ENCODE data around the gene SVIL.
"Not testable (repeated sequence)": the region's sequence is repeated elsewhere in the genome, so short reads cannot be mapped to it uniquely, and the experiment has no call there.

The SVIL gene

DNA sequence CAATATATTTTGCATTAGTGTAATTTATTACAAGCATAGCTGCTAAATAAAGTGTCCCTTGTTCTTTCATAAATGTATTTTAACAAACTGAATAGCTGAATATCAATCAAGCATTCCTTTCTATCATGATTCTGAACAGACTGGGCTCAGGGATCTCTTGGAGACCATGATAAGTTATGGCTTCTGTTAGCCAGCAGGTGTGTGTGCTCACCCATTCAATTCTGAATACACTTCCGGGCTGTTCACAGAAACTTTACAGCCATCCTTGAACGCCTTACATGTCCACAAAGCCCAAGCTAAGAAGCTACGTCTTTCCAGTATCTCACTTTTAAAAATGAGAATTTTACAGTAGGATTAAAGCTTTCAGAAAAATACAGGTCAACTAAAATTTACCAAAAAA is 115.1 kb downstream of the SVIL start:
- Histone ChIP-seq H3K27ac (ENCODE audit: low read depth, low read length) (no peak overlapping the region), H3K4me1 (ENCODE audit: control insufficient read depth, insufficient read depth, low read length, unreplicated experiment) (no peaks in the 10 kb centered on the region), H2AFZ (ENCODE audit: low read length, unreplicated experiment) (no peak overlapping the region), H3K36me3 (ENCODE audit: insufficient read depth, low read length) (peaks cover 19% of the 10 kb centered on the region), H3K4me3 (ENCODE audit: low read depth, low read length) (no peak overlapping the region), H3K79me2 (ENCODE audit: control insufficient read depth, insufficient read depth, low read length, unreplicated experiment) (no peaks in the 10 kb centered on the region), H3K27me3 (ENCODE audit: insufficient read depth, low read length) (no peaks in the 10 kb centered on the region)

DNA sequence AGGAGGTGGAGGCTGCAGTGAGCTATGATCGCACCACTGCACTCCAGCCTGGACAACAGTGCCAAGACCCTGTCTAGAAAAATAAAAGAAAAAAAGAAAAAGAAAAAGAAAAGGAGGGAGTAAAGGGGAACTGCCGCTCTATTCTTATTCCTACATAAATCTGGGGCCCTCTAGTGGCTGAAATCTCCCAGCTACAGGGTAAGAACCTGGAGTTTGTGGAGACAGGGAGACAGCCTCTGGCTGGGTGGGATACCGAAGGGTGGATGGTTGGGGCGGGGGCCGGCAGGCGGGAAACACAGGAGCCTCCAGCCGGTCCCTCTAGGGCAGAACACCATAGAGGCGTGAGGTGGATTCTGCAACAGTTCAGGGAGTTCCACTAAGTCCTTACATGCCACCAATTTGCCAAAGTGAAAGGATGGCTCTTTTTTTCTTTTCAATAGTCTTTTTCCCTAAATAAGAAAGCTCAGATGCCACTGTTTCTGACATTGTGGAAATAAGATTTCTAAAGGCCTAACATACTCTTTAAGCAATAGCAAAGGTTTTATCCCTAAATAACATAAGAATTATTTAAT is 117.3 kb downstream of the SVIL start:
- H3K36me3 ChIP-seq (ENCODE audit: insufficient read depth, low read length): peaks cover 11% of the 10 kb centered on the region
- no peaks in the 10 kb centered on the region for H3K79me2 ChIP-seq (ENCODE audit: control insufficient read depth, insufficient read depth, low read length, unreplicated experiment)

DNA sequence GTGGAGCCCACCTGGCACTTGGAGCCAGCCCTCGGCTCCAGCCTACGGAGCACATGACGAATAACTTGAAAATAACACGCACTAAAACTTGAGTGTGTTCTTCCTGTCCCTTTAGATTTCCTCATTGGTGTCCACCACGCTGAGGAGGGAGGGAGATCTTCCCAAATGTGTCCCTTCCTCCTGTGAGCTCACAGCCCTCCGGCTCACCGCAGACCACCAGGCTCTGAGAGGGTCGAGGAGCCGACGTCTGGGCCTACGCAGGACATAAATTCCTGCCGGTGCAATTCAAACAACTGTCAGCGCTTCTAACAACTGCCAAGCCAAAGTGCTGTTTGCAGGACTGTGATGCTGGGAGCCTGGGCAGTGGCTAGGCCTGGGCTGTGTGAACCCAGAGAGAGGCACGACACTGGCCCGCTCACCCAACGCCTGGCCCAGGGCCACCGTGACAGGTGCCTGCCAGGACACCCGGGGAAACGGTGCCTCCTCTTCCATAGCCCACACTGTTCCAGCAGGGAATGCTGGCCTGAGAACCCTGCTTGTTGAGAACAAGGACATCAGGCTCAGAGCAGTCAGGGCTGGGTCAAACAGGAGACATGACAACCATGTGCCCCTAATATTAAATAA is 118.3 kb downstream of the SVIL start:
- not testable (repeated sequence) for H3K27ac ChIP-seq (ENCODE audit: low read depth, low read length); H3K27me3 ChIP-seq (ENCODE audit: insufficient read depth, low read length); H3K4me3 ChIP-seq (ENCODE audit: low read depth, low read length); H3K4me1 ChIP-seq (ENCODE audit: control insufficient read depth, insufficient read depth, low read length, unreplicated experiment); H2AFZ ChIP-seq (ENCODE audit: low read length, unreplicated experiment); H3K36me3 ChIP-seq (ENCODE audit: insufficient read depth, low read length); H3K79me2 ChIP-seq (ENCODE audit: control insufficient read depth, insufficient read depth, low read length, unreplicated experiment)

More for the DNA sequence above, 117.3 kb downstream of the SVIL start:
- Histone ChIP-seq H3K27ac (ENCODE audit: low read depth, low read length) (no peak overlapping the region), H3K27me3 (ENCODE audit: insufficient read depth, low read length) (no peaks in the 10 kb centered on the region), H3K4me1 (ENCODE audit: control insufficient read depth, insufficient read depth, low read length, unreplicated experiment) (no peaks in the 10 kb centered on the region), H3K4me3 (ENCODE audit: low read depth, low read length) (no peak overlapping the region), H2AFZ (ENCODE audit: low read length, unreplicated experiment) (no peak overlapping the region)

DNA sequence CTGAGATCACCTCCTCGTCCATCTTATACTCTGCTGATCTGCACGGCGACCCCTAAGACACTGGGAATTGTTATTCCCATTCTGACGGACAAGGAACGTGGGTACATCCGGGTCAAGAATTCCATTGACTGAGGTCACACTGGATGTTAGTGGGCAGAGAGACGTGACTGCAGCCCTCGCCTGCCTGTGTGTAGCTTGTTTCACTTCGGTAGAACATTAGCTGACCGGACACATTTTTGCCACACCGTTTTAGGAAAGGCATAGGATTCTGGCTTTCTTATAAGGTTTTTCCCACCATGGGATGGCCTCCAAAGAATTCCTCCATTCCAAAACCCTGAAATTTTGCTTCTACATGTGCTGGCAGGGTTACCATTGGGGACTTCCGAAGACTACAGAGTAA is 118.9 kb downstream of the SVIL start:
- not testable (repeated sequence) for H3K27ac ChIP-seq (ENCODE audit: low read depth, low read length); H3K4me1 ChIP-seq (ENCODE audit: control insufficient read depth, insufficient read depth, low read length, unreplicated experiment); H3K27me3 ChIP-seq (ENCODE audit: insufficient read depth, low read length); H3K36me3 ChIP-seq (ENCODE audit: insufficient read depth, low read length); H3K4me3 ChIP-seq (ENCODE audit: low read depth, low read length); H3K79me2 ChIP-seq (ENCODE audit: control insufficient read depth, insufficient read depth, low read length, unreplicated experiment); H2AFZ ChIP-seq (ENCODE audit: low read length, unreplicated experiment)

DNA sequence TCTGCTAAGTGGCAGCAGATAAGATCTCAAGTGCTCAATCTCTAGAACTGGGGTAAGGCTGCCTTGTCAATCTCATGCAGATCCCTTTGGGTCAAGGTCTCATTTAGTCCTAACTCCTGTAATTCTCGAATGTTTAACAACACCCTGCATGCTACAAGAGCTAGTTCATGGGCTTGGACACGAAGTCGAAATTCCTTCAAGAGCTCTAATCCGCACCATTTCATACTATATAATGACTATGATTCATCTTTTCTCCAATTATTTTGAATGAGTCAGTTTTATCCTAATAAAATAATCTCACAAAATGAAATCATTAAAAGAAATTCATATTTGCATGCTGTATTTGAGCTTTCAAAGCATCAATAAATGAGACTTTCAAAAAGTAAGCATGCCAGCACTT is 119.7 kb downstream of the SVIL start:
- not testable (repeated sequence) for H3K27ac ChIP-seq (ENCODE audit: low read depth, low read length); H3K4me3 ChIP-seq (ENCODE audit: low read depth, low read length); H3K79me2 ChIP-seq (ENCODE audit: control insufficient read depth, insufficient read depth, low read length, unreplicated experiment)

DNA sequence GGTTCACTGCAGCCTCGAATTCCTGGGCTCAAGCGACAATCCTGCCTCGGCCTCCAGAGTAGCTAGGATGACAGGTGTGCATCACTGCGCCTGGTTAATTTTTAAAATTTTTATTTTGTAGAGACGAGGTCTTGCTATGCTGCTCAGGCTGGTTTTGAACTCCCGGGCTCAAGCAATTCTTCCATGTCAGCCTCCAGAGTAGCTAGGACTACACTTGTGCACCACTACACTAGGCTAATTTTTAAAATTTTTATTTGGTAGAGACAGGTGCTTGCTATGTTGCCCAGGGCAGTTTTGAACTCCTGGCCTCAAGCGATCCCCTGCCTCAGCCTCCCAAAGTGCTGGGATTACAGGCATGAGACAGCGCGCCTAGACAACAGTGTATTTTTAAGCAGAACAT is 120.5 kb downstream of the SVIL start:
- no peaks in the 10 kb centered on the region for H3K79me2 ChIP-seq (ENCODE audit: control insufficient read depth, insufficient read depth, low read length, unreplicated experiment)
- no peak overlapping the region for H2AFZ ChIP-seq (ENCODE audit: low read length, unreplicated experiment)
- H3K4me3 ChIP-seq (ENCODE audit: low read depth, low read length): no peak overlapping the region
- no peaks in the 10 kb centered on the region for H3K27me3 ChIP-seq (ENCODE audit: insufficient read depth, low read length)
- no peak overlapping the region for H3K27ac ChIP-seq (ENCODE audit: low read depth, low read length)
- no peaks in the 10 kb centered on the region for H3K4me1 ChIP-seq (ENCODE audit: control insufficient read depth, insufficient read depth, low read length, unreplicated experiment)
- peaks cover 4% of the 10 kb centered on the region; the same call in 1 of the 2 replicates for H3K36me3 ChIP-seq (ENCODE audit: insufficient read depth, low read length)

More for the DNA sequence above, 119.7 kb downstream of the SVIL start:
- H3K27me3 ChIP-seq (ENCODE audit: insufficient read depth, low read length); H3K4me1 ChIP-seq (ENCODE audit: control insufficient read depth, insufficient read depth, low read length, unreplicated experiment); H2AFZ ChIP-seq (ENCODE audit: low read length, unreplicated experiment); H3K36me3 ChIP-seq (ENCODE audit: insufficient read depth, low read length): not testable (repeated sequence)

DNA sequence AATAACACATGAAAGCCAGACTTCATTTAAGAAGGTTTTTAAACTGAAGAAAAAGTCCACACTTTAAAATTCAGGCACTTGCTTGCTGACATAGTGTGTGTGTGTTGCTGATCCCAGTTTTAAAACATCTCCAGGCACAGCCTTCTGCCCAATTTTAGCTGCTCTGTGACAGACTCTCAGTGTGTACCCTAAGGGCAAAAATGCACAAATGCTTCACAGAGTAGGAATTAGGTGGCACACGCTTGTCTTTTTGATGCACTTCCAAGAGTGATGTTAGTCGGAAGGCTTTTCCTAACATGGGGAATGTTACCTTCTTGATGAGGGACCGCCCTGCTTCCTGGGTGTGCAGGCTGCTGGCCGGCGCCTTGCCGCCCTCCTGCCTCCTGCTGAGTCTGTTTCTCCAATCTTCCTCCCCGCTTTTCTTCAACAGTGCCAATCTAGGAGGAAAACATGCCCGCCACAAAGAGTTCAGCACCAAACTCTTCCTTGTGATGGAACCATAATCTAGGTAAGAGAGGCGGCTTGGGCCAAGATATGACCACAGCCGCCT is 122.3 kb downstream of the SVIL start:
- Histone ChIP-seq H3K4me3 (ENCODE audit: low read depth, low read length) (no peak overlapping the region), H3K27ac (ENCODE audit: low read depth, low read length) (no peak overlapping the region)

DNA sequence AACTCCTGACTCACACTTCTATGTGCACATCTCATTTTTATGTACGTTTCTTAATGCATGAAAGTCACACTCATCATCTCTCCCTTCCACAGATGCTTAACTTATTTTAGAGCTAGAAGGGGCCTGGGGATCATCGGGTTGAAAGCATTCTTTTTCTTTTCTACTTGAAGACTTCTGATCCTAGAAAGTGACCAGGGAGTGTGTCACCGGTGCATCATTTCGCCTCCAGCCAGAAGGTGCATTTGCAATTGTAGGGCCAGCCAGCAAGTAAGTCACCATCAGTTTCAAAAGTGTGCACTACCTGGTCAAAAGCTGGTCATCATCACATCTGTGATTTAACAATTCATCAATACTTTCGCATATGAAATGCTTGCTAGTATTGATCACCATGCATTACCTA is 123.0 kb downstream of the SVIL start:
- H3K27ac ChIP-seq (ENCODE audit: low read depth, low read length); H3K4me3 ChIP-seq (ENCODE audit: low read depth, low read length); H3K27me3 ChIP-seq (ENCODE audit: insufficient read depth, low read length); H3K36me3 ChIP-seq (ENCODE audit: insufficient read depth, low read length); H3K4me1 ChIP-seq (ENCODE audit: control insufficient read depth, insufficient read depth, low read length, unreplicated experiment); H3K79me2 ChIP-seq (ENCODE audit: control insufficient read depth, insufficient read depth, low read length, unreplicated experiment); H2AFZ ChIP-seq (ENCODE audit: low read length, unreplicated experiment): not testable (repeated sequence)

More for the DNA sequence above, 122.3 kb downstream of the SVIL start:
- H2AFZ ChIP-seq (ENCODE audit: low read length, unreplicated experiment): no peak overlapping the region
- H3K27me3 ChIP-seq (ENCODE audit: insufficient read depth, low read length): no peaks in the 10 kb centered on the region
- H3K4me1 ChIP-seq (ENCODE audit: control insufficient read depth, insufficient read depth, low read length, unreplicated experiment): no peaks in the 10 kb centered on the region
- no peaks in the 10 kb centered on the region for H3K79me2 ChIP-seq (ENCODE audit: control insufficient read depth, insufficient read depth, low read length, unreplicated experiment)
- peaks cover 8% of the 10 kb centered on the region; the same call in 1 of the 2 replicates for H3K36me3 ChIP-seq (ENCODE audit: insufficient read depth, low read length)

DNA sequence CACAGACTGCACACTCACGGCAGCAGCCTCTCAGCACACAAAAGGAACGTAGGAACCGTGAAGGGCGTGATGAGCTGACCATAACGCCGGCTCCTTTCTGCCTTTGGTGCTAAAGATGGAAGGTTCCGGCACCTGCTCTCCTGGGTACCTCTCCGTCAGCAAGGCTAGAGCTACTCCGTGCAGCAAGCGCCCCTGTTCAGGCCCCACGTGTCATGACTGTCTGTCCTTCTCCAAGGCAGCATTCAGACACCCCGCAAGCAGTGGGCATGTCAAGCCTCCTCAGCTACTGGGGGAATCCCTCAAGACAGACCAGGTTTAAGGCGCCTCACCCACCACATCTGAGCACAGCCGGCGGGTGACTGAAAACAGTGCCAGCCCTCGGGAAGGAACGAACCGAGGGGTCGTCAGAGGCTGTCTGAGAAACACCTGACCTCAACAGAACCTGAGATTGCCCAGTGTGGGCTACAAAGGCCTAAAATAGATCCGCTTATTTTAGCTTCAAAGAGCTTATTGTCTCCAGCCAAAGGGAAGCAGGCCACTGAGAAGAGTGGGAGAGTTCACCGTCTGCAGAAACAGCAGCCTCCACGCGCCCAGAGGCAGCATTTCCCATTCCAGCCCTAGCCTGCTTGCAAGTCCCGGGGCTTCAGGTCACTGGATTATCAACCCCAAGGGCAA is 124.2 kb downstream of the SVIL start:
- H3K4me3 ChIP-seq (ENCODE audit: low read depth, low read length); H3K27ac ChIP-seq (ENCODE audit: low read depth, low read length); H3K4me1 ChIP-seq (ENCODE audit: control insufficient read depth, insufficient read depth, low read length, unreplicated experiment); H3K27me3 ChIP-seq (ENCODE audit: insufficient read depth, low read length); H3K36me3 ChIP-seq (ENCODE audit: insufficient read depth, low read length); H2AFZ ChIP-seq (ENCODE audit: low read length, unreplicated experiment); H3K79me2 ChIP-seq (ENCODE audit: control insufficient read depth, insufficient read depth, low read length, unreplicated experiment): not testable (repeated sequence)

DNA sequence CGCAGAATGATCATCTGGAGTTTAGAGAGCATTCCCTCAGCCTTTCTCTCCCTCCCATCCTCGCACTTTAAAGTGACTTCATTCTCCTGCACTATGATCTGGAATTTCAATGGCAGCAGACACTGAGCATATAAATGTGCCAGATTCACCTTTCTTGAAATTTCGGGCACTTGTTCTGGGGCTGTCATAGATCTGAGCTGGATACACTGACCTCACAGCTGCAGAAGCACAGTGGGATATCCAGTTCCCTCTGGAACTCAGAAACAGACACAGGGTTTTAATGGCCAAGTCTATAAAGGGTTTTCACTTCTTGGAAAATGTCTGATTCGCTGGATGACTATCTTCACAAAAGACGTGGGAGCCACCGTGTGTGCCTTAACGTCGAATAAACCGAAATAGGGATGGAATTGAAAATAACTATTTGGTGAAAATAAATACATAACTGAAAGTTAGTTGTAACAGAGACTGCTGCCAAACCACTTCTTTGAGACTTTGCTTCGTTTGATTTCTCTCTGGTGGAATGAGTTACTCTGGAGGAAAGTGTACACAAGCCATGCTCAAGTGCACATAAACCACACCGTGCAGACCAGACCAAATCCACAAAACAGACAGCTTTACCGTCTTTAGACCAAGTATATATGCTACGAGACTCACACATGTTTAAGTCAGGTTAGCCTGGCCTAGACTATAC is 126.1 kb downstream of the SVIL start:
- Histone ChIP-seq H3K4me1 (ENCODE audit: control insufficient read depth, insufficient read depth, low read length, unreplicated experiment) (no peaks in the 10 kb centered on the region), H3K36me3 (ENCODE audit: insufficient read depth, low read length) (peaks cover 8% of the 10 kb centered on the region; the same call in 1 of the 2 replicates), H3K79me2 (ENCODE audit: control insufficient read depth, insufficient read depth, low read length, unreplicated experiment) (no peaks in the 10 kb centered on the region), H3K4me3 (ENCODE audit: low read depth, low read length) (no peak overlapping the region), H2AFZ (ENCODE audit: low read length, unreplicated experiment) (no peak overlapping the region), H3K27me3 (ENCODE audit: insufficient read depth, low read length) (no peaks in the 10 kb centered on the region), H3K27ac (ENCODE audit: low read depth, low read length) (no peak overlapping the region)

Data from ACC112 (cell line).